Measurements from ENCODE around the gene SCN4B.

SCN4B gene

DNA sequence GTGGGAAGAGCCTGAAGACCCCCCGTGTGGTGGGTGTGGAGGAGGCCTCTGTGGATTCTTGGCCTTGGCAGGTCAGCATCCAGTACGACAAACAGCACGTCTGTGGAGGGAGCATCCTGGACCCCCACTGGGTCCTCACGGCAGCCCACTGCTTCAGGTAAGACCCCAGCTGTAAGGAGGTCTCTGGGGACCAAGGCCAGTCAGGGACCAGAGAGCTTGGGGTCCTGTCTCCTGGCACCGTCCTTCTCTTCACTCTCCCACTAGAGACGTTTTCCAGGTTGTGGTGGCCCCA lies 40.9 kb downstream of the SCN4B start:
- no peak for DNase-seq (ENCODE audit: low read depth)
- H3K4me3 ChIP-seq (ENCODE audit: control insufficient read depth, low read depth, low read length): no peak overlapping the region
- TF ChIP-seq, protein P1, sequence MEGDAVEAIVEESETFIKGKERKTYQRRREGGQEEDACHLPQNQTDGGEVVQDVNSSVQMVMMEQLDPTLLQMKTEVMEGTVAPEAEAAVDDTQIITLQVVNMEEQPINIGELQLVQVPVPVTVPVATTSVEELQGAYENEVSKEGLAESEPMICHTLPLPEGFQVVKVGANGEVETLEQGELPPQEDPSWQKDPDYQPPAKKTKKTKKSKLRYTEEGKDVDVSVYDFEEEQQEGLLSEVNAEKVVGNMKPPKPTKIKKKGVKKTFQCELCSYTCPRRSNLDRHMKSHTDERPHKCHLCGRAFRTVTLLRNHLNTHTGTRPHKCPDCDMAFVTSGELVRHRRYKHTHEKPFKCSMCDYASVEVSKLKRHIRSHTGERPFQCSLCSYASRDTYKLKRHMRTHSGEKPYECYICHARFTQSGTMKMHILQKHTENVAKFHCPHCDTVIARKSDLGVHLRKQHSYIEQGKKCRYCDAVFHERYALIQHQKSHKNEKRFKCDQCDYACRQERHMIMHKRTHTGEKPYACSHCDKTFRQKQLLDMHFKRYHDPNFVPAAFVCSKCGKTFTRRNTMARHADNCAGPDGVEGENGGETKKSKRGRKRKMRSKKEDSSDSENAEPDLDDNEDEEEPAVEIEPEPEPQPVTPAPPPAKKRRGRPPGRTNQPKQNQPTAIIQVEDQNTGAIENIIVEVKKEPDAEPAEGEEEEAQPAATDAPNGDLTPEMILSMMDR (IDR thresholded peaks at IDR 0.05; ENCODE audit: control insufficient read depth, insufficient read depth, low read depth, low read length, missing control alignments): no peak

DNA sequence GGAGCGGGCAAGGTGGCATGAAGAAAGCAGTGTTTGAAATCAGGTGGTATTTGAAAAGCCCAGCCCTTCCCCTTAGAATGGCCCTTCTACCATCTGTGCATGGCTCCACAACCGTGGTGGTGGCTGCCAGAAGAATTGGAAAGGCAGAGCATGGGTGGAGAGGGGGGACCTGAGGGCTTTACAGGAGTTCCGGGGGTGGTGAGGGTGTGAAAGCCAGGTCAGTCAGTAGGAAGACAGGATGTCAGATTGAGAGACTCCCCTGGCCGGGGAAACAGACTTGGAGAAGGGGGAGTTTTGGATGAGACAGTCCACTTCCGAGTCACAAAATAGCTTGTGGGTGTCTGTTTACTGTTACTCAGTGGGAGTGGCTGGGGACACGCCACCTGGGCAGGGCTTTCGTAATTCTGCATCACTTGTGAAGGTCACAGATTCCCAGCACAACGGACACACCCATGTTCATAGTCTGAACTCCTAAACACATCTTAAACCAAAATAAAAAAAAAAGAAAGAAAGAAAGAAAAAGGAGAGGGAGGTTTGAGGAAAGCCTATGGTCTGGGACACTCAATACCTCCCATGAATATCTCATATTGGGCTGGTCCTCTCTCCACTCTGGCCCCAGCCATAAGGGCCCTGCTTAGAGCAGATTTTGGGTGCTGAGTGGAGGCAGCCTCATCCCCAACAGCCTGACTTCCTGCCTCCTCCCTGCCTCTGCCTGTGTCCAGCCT lies 41.4 kb downstream of the SCN4B start:
- no peak for DNase-seq (ENCODE audit: low read depth)
- TF ChIP-seq, protein P1 (IDR thresholded peaks at IDR 0.05; ENCODE audit: control insufficient read depth, insufficient read depth, low read depth, low read length, missing control alignments): no peak
- no peak overlapping the region for H3K4me3 ChIP-seq (ENCODE audit: control insufficient read depth, low read depth, low read length)

DNA sequence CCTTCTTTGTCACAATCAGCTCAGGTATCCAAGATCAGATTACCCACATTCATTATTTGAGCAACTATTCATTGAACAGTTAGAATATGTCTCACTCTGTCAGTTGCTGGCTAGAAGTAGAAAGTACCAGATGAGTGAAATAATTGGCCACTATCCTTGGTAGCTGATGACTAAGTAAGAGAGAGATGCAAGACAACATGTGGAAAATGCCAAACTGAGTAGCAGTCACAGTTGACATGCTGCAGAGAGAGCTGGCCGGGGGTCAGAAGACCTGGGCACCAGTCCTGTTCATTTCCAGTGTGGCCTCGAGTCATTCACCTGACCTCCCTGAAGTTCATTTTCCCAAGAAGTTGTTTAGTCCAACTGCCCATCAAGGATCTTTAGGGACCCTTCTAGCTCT lies 43.4 kb downstream of the SCN4B start:
- no peak for DNase-seq (ENCODE audit: low read depth)
- TF ChIP-seq, protein P1 (IDR thresholded peaks at IDR 0.05; ENCODE audit: control insufficient read depth, insufficient read depth, low read depth, low read length, missing control alignments): no peak
- no peak overlapping the region for H3K4me3 ChIP-seq (ENCODE audit: control insufficient read depth, low read depth, low read length)

DNA sequence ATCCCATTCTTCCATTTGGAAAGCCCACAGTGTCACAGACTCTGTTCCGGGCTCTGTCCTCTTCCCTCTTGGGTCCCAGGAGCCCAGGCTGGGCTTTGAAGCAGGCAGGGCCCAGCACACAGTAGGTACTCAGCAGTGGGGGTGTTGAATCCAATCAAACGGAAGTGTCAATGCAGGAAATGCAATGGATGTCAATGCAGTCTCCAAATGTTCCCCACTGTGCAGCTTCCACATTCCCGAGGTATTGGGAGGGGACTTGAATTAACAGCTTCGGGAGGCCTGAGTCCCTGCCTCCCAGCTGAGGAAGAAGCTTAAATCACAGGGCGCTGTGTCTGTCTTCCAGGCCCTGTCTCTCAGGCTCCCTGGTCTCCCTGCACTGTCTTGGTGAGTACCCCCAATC lies 44.1 kb downstream of the SCN4B start:
- no peak for DNase-seq (ENCODE audit: low read depth)
- no peak overlapping the region for H3K4me3 ChIP-seq (ENCODE audit: control insufficient read depth, low read depth, low read length)

DNA sequence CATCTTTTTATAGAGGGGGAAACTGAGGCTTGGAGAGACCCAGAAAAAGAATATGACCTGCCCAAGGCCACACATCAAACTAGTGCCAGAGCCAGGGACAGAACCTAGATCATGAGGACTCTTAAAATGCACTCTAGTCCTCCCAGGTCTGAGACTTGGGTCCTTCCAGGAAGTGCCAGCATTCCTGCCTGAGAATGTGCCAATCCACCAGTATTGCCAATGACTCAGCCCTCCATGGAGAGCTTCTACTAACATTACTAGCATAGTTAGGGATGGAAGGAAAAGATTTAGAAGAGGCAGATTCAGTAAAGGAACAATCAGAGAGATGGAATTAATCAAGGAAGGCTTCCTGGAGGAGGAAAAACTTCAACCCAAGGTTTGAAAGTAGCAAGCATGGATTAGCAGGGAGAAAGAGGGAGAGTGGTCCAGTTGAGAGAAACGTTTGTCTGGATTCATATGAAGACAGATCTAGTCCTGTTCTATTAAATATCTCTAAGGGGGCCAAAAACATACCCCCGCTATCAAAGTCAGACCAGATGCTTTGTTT lies 45.8 kb downstream of the SCN4B start:
- H3K4me3 ChIP-seq (ENCODE audit: control insufficient read depth, low read depth, low read length): no peak overlapping the region
- no peak for DNase-seq (ENCODE audit: low read depth)
- TF ChIP-seq, protein P1 (IDR thresholded peaks at IDR 0.05; ENCODE audit: control insufficient read depth, insufficient read depth, low read depth, low read length, missing control alignments): no peak

More for the DNA sequence above, 44.1 kb downstream of the SCN4B start:
- TF ChIP-seq, protein P1 (IDR thresholded peaks at IDR 0.05; ENCODE audit: control insufficient read depth, insufficient read depth, low read depth, low read length, missing control alignments): no peak

DNA sequence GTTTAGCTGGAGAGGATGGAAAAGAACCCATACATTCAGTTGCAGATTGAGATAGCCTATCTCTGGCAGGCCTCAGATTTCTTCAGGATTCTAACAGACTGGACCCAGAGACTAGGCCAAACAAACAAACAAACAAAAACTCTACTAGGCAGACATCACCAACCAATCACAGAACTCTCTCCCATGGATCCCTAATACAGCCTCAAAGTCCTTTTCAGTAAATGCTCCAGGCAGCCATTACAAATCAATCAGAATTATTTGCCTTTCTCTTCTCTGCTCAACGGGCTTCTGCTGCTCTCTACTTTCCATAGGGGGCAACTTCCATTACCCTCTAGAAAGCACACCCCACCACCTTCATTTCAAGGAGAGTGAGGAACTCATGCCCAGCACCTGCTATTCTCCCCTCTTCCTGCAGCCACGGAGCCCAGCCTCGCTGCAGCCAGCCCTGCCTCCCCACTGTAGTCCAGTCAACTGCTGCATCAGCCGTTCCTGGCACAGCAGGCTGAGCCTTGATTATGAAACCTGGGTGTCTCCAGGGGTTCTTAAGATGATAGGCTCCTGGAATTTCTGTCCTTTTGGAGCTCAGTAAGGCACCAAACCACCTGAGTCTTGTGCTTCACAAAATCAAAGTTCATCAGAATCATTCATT lies 46.8 kb downstream of the SCN4B start:
- TF ChIP-seq, protein P1 (IDR thresholded peaks at IDR 0.05; ENCODE audit: control insufficient read depth, insufficient read depth, low read depth, low read length, missing control alignments): no peak
- no peak for DNase-seq (ENCODE audit: low read depth)
- H3K4me3 ChIP-seq (ENCODE audit: control insufficient read depth, low read depth, low read length): no peak overlapping the region
